Effector CD4-positive, alpha-beta T cell (primary cell): ENCODE measurements around the gene ANTXRL. TPM values are rescaled to one million over a fixed set of nuclear protein-coding genes. Genes with fewer than 3 reads are reported as not detected.
"Not testable (repeated sequence)": the region's sequence is repeated elsewhere in the genome, so short reads cannot be mapped to it uniquely, and the experiment has no call there.

Experiments
- DNase-seq: peaks from one replicate; pipeline ENCODE4 v3.0.0-alpha.2; 2020
- total RNA-seq: gene quantifications from one replicate; lab custom pipeline; 2026; lab: John Stamatoyannopoulos, UW

Gene ANTXRL
- total RNA-seq, result not detected

- no peak for DNase-seq
Measured at GRCh38 chr10:46286991-46287693, at the start of gene ANTXRL. Gene ANTXRL (plus strand): TSS chr10:46286997. CDS start chr10:46287263, 266 bp downstream.

GRCh38 chr10:46237815-46238510, 48.8 kb upstream of the ANTXRL start:
- DNase-seq, result no peak

DNA sequence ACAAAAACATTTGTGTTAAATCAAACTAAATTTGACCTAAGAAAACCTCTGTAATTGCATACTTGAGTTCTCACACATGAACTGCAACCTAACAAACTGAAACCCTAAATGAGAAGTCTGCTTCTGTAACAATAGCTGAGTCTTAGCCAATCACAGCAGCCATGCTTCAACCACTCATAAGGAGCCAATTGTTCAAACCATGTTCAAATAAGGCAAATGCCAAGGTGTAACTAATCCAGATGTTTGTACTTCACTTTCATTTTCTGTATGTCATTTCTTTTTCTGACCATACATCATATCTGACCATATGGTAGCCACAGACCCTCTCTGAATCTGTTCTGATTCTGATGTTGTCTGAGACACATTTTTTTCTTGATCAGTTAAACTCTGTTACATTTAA, 47.5 kb upstream of the ANTXRL start:
- no peak for DNase-seq

- no peak for DNase-seq
Measured at GRCh38 chr10:46239993-46240683, 46.7 kb upstream of the ANTXRL start.

DNA sequence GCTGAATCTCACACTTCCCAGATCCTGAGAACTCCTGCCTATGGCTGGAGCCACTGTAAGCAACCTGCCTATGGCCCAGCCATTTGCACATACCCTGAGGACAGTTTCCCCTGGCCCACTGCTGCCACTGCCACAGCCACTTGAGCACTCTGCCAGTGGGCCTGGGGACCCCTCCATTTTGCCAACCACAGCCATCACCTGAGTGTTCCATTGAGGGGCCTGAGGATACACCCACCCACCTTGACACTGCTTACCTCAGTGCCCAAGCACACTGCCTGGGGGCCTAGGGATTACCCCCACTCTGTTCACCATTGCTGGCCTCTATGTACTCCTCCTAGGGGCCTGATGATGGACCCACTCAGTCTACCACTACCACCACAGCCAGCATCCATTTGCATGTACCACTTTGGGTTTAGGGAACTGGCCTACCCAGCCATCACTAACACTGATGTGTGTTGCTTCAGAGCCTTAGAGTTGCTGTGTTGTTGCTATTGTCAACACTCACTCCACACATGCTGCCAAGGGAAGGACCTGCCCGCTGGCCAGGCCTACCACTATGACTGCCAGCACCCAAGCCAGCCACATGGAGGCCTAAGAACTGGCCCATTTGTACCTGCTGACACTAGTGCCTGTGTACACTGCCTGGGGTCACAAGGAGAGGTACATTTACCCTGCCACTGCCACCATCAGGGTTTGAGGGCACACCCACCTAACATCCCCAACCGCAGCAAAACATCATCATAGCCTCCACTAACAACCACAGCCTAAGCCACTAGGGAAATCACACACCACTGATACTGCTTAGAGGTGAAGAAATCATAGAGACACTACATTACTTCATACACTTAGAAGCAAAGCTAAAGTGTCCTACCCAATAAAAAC, 45.9 kb upstream of the ANTXRL start:
- no peak for DNase-seq

DNA sequence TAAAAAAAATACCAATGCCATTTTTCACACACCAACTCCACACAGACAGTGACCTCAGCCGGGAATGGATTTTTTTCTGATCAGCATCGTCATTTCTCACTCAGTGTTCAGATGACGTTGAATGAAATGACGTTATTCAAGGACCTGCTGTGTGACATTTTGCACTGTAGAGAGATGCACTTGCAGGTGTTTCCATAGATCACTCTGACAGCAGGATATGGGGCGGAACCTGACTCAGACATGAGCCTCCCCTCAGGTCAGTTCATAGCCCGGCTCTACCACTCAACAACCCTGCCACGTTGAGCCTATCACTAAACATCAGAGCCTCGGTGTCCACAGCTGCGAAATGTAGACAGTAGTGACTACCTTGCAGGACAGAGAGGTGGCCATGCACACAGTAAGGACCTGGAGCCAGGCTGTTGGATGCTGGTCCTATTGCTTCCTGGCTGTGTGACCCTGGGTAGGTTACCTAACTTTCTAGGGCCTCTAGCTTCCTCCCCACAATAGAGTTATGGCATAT, 41.4 kb upstream of the ANTXRL start:
- no peak for DNase-seq

DNA sequence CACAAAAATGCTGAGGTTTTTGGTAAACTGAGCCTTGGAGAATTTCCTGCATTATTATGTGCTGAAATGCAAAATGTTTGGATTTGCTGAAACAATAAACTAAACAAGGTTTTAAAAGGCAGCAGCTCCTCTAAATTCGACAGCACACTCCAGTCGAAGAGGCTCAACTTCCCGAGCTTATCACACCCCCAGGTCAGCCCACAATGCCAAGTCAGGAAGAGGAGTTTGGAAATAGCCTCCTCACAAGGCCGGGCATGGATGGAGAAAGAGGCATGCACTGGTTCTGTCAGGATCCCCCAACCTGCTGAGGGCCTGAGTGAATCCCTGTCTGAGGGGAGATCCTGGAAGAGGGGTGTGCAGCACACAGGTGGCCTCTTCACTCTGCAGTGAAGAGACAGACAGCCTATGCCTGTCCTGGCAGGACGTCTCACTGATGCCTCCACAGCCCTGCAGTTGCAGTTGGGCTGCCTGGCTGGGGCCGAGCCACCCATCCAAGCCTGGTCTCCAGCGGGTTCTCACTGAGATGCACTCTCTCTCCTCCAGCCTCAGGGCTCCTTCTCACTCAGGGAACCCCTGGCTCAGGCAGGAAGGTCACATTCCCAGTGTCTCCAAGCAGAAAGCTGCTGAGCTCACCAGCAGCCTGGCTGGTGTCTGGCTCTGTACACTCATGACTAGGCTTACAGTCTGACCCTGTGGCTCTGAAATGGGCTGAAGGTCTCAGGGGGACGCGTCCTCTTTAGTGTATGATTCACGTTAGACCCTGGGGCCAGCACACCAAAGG, 40.2 kb upstream of the ANTXRL start:
- DNase-seq, result not testable (repeated sequence)

GRCh38 chr10:46247181-46247475, 39.7 kb upstream of the ANTXRL start:
- no peak for DNase-seq

- no peak for DNase-seq
Measured at GRCh38 chr10:46247808-46248569, 38.8 kb upstream of the ANTXRL start.

GRCh38 chr10:46248651-46249146, 38.1 kb upstream of the ANTXRL start:
- DNase-seq, result no peak

DNA sequence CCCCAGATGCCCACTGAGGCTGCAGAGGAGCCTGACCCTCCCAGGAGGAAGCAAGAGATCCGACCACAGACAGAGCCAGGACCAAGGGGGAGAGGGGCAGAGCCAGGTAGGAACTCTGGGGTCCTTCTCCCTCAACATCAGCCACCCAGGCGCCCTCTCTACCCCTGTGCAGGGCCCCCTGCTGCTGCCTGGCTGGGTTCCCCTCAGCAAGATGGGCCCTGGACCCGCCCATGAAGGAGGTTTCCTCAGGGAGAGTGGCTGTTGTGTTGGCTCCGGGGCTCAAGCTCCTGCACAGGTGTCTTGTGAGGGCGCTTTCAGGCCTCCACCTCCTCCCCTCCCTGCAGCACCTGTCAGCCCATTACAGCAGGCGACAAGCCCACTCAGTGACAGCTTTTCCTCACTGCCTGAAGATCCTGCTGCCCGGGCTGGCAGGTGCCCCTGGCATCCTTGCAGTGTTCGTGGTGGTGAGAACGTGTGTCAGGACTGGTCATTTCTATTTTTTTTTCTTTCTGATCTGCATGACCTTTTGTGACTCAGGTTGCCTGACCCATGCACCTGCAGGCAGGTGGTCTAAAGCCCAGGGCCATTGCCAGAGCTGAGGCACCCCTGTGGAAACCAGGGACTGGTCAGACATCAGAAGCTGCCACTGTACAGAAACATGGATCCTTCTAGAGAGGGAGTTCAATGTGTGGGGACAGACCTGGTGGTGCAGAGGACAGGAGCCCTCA, 37.0 kb upstream of the ANTXRL start:
- not testable (repeated sequence) for DNase-seq

DNA sequence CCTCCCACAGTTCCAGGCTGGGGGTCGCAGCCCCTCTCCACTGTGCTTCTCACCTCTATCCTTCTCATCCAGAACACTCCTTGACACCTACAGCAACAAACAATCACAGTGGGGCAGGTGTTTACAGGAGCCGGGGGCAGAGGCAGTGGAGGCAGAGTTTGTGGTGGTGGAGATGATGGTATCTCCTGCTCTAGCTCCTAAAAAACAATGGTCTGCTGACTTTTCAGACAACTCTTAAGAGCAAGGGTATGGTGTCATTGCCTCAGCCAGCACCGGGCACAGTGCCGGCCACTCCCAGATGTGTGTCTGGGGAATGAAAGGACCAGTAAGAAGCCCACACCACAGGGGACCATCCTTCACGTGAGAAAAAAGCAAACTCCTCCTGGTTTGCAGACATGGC, 36.3 kb upstream of the ANTXRL start:
- no peak for DNase-seq

DNA sequence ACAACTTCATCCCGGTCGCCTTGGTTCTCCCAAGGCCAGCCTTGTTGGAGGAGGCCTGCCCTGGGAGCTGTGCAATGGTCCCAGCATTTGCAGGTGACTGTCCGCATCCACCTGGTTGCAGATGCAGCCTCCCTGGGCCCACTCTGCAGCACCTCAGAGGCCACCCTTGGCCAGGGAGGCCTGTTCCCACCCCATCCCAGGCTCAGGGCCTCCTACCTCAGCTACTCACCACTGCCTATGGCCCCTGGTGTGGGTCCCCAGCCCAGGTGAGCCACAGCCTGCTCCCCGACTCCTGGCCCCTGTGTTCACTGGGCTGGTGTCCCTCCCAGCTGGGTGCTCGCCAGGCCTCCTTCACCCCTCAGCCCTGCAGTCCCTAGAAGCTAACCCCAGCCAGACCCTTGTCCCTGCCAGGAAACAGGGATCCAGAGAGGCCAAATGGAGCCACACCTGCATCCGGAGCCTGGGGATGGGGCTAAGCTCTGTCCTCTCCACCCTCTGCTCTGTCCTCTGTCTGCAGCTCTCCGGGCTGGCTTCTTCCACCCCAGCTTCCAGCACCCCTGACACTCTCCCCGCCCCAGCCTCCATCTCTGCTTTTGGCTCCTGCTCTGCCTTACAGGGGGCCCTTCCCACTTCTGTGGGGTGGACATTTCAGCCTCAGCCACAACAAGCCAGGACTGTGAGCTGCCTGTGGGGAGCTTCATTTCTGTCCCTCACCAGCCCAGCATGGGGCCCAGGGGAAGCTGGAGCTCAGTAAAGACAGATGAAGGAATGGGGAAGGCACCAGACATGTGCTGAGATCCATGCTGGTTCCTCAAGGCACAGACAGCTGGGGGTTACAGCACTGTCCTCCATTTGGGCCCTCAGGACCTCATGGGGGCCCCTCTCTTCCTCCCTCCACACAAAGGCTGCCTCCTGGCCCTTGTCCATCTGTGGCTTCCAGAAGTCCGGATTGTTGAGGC, 35.6 kb upstream of the ANTXRL start:
- DNase-seq, result no peak

DNA sequence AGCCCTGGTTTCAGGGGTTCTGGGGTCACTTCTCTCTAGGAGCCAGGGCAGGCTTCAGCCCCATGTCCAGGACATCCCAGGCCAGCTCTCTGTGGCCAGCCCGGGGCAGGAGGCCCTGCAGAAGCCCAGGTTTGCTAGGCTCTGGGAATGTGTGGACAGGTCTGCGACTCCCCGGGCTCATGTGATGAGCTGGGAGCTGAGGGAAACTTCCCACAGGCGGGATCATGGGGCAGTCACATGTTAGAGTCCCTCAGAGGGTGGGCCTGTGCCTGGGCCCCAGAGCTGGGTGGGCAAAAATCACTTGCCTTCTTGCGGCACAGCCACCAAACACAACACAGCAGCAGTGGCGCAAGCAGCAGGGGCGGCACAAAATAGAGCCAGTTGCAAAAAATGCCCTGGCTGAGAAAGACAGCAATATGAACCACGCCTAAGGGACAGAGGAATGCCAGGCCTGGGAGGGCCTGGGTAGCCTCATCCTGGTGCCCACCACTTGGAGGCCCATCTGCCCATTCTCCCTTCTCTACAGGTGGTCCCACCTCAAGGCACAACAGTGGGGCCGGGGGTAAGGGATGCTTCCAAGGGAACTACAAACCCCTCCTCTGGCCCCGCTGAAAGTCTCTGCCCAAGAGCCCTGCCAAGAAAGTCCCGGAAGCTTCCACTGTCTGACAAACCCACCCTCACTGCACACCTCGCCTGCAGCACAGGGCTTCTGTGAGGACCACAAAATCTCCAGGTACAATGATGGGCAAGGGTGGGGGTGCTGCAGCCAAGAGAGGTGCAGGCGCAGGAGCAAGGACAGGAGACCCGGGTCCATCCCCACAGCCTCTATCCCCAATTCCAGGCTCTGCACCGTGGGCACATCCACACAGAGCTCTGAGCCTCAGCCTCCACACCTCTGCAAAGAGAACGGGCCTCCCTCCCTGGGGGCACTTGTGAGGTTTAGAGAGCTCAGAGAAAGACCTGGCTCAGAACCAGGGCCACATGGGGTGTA, 34.6 kb upstream of the ANTXRL start:
- DNase-seq, result no peak

- DNase-seq, result no peak
Measured at GRCh38 chr10:46253076-46254006, 33.5 kb upstream of the ANTXRL start.

DNA sequence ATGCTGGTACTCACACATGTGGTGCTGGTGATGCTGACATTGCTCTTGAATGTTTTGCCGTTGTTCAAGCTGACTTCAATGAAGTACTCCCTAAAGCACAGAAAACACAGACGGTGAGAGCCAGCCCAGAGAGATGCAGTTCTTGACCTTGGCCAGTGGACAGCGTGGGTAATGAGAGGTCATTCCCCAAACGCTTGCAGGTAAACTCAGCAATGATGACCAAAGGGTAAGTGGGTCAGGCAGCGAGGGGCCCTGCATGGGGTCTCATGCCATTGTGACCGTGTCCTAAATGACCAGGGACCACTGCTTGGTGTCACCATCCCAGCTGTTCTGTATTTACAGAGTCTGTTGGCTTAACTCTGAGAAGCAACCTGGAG, 32.8 kb upstream of the ANTXRL start:
- DNase-seq, result no peak

- no peak for DNase-seq
Measured at GRCh38 chr10:46254467-46254866, 32.3 kb upstream of the ANTXRL start.
